Lung (tissue), 12 donors: ENCODE data around the gene TEX51. TPM values are rescaled to one million over a fixed set of nuclear protein-coding genes. Genes with fewer than 3 reads are reported as not detected.

Source experiments
- ATAC-seq: fragments of 200-7000 bp; cut with Tn5 transposase; one replicate; pipeline ENCODE4 v1.9.1; 2020; ENCODE audit warnings: moderate number of reproducible peaks; ENCODE audit not compliant: insufficient read depth, low FRiP score
- DNase-seq, 3 donors: peaks; one replicate each; pipeline ENCODE4 v3.0.0-alpha.2; 2013 to 2017
- H3K27ac ChIP-seq, 2 donors: one replicate each; pipeline ENCODE4 v1.5.1; 2013; ENCODE audit warnings: mild to moderate bottlenecking in 2 of 2, moderate library complexity in 2 of 2, control low read depth in 1 of 2, inconsistent platforms in 1 of 2, low read depth in 1 of 2, low read length in 1 of 2
- H3K27me3 ChIP-seq, 3 donors: one replicate each; pipeline ENCODE4 v1.5.1; 2013; ENCODE audit warnings: low read length in 2 of 3; ENCODE audit not compliant: control insufficient read depth in 3 of 3, insufficient read depth in 3 of 3
- H3K36me3 ChIP-seq, 4 donors: one replicate each; pipeline ENCODE4 v1.5.1; 2013; ENCODE audit warnings: low read length in 4 of 4, mild to moderate bottlenecking in 1 of 4, moderate library complexity in 1 of 4; ENCODE audit not compliant: control insufficient read depth in 4 of 4, insufficient read depth in 4 of 4
- H3K4me1 ChIP-seq, 5 donors: one replicate each; pipeline ENCODE4 v1.5.1; 2013; ENCODE audit warnings: low read length in 5 of 5, mild to moderate bottlenecking in 2 of 5, moderate library complexity in 1 of 5; ENCODE audit not compliant: control insufficient read depth in 5 of 5, insufficient read depth in 5 of 5
- H3K4me3 ChIP-seq: one replicate; pipeline ENCODE4 v1.5.1; 2013; ENCODE audit warnings: mild to moderate bottlenecking, control low read depth, moderate library complexity
- H3K9ac ChIP-seq, 2 donors: one replicate each; pipeline ENCODE4 v1.5.1; 2013; ENCODE audit warnings: low read length in 2 of 2, control low read depth in 1 of 2; ENCODE audit not compliant: insufficient read depth in 1 of 2
- H3K9me3 ChIP-seq, 4 donors: one replicate each; pipeline ENCODE4 v1.5.1; 2013; ENCODE audit warnings: low read length in 3 of 4, mild to moderate bottlenecking in 1 of 4, moderate library complexity in 1 of 4; ENCODE audit not compliant: control insufficient read depth in 4 of 4, insufficient read depth in 3 of 4
- CTCF ChIP-seq: IDR thresholded peaks from 2 replicates; pipeline ENCODE4 v1.5.1; 2012; ENCODE audit warnings: mild to moderate bottlenecking; ENCODE audit errors: control extremely low read depth, extremely low read depth
- WGBS, 2 donors: extraction: QIAGEN DNeasy Blood & Tissue Kit; methylation state at CpG; one replicate each; pipeline ENCODE4 v1.1.7; 2013; 5-methylcytosine and 5-hydroxymethylcytosine counted together
- polyA plus RNA-seq, 2 donors: library from polyadenylated mRNA; stranded (reverse); fragments of 200-250 nt; gene quantifications; one replicate each; pipeline ENCODE4 v1.2.1, GENCODE V29; 2013
- total RNA-seq, 2 donors: library from RNA; depleted of rRNA in 1 of 2; stranded (reverse); fragments of >200 nt in 1 of 2; gene quantifications; one replicate each; pipeline ENCODE4 v1.2.1, GENCODE V29; 2014 to 2021
- donor health status: control.
- donor health status: control.
- donor health status: Bipolar disorder and iron deficiency.
- donor health status: healthy.
- donor health status: DM: yes; HTN: yes; CAD: no.

TEX51 gene
- total and polyA plus RNA-seq, 4 donors, result not detected

GRCh38 chr2:126901459-126901858, 2.8 kb downstream of the TEX51 start:
- no peak for TF ChIP-seq CTCF
- H3K27me3 ChIP-seq, result no peaks in the 10 kb centered on the region
- H3K9ac ChIP-seq, result no peak overlapping the region
- H3K27ac ChIP-seq, result no peak overlapping the region
- no peak for DNase-seq
- no peak overlapping the region for H3K4me3 ChIP-seq
- WGBS, 2 donors, result 91 to 100% methylated on average over 2 of the region's 2 CpGs
- ATAC-seq, result no peak
- H3K9me3 ChIP-seq, result peaks cover 0 to 11% (median 0%) of the 10 kb centered on the region in 4 donors
- no peaks in the 10 kb centered on the region for H3K4me1 ChIP-seq
- no peaks in the 10 kb centered on the region for H3K36me3 ChIP-seq

- Histone ChIP-seq H3K9me3 (peaks cover 0 to 11% (median 0%) of the 10 kb centered on the region in 4 donors), H3K36me3 (no peaks in the 10 kb centered on the region), H3K27ac (no peak overlapping the region), H3K4me1 (no peaks in the 10 kb centered on the region), H3K9ac (no peak overlapping the region), H3K27me3 (no peaks in the 10 kb centered on the region), H3K4me3 (no peak overlapping the region)
- 74 to 90% methylated on average over 7 of the region's 7 CpGs for WGBS, 2 donors
- TF ChIP-seq CTCF, result no peak
- no peak for ATAC-seq
- DNase-seq, result no peak
Observed at GRCh38 chr2:126902152-126902835, 3.6 kb downstream of the TEX51 start.

- Histone ChIP-seq H3K36me3 (no peaks in the 10 kb centered on the region), H3K9ac (no peak overlapping the region), H3K4me3 (no peak overlapping the region), H3K27ac (no peak overlapping the region), H3K9me3 (peaks cover 0 to 11% (median 0%) of the 10 kb centered on the region in 4 donors), H3K27me3 (no peaks in the 10 kb centered on the region), H3K4me1 (no peaks in the 10 kb centered on the region)
- no peak for DNase-seq
- WGBS, 2 donors, result 86 to 88% methylated on average over 6 of the region's 6 CpGs
- no peak for TF ChIP-seq CTCF
- ATAC-seq, result no peak
Observed at GRCh38 chr2:126902859-126903258, 4.2 kb downstream of the TEX51 start.

- Histone ChIP-seq H3K36me3 (no peaks in the 10 kb centered on the region), H3K4me3 (no peak overlapping the region), H3K4me1 (peaks cover 0 to 13% (median 3%) of the 10 kb centered on the region in 5 donors), H3K27ac (no peak overlapping the region), H3K9ac (no peak overlapping the region), H3K9me3 (peaks cover 0 to 11% (median 0%) of the 10 kb centered on the region in 4 donors), H3K27me3 (no peaks in the 10 kb centered on the region)
- no peak for DNase-seq
- 84 to 92% methylated on average over 5 of the region's 5 CpGs for WGBS, 2 donors
- ATAC-seq, result no peak
- TF ChIP-seq CTCF, result no peak
Observed at GRCh38 chr2:126905991-126906390, 7.3 kb downstream of the TEX51 start.
